CD14-positive monocyte (primary cell): ENCODE measurements around the gene TBC1D22A. TPM values are rescaled to one million over a fixed set of nuclear protein-coding genes. Genes with fewer than 3 reads are reported as not detected.

Experiments
- DNase-seq, 3 donors: peaks; one replicate each; pipeline ENCODE4 v3.0.0-alpha.2; 2011 to 2022
- H2AFZ ChIP-seq: 2 replicates; pipeline ENCODE4 v1.6.0; 2012; ENCODE audit warnings: mild to moderate bottlenecking, low read depth, low read length, inconsistent platforms; ENCODE audit not compliant: insufficient read depth, poor library complexity, severe bottlenecking
- H3K27ac ChIP-seq, 2 donors: 1 replicate in 1 of 2; 2 replicates in 1 of 2; pipeline ENCODE4 v1.5.1; 2012 to 2013; ENCODE audit warnings: low read length in 2 of 2, control low read depth in 1 of 2, inconsistent platforms in 1 of 2, low read depth in 1 of 2, mild to moderate bottlenecking in 1 of 2
- H3K27me3 ChIP-seq, 2 donors: one replicate each; pipeline versions ENCODE4 v1.6.0 to v1.6.1; 2011 to 2013; ENCODE audit warnings: low read length in 2 of 2; ENCODE audit not compliant: control insufficient read depth in 2 of 2, insufficient read depth in 2 of 2
- H3K36me3 ChIP-seq, 2 donors: replicated peaks in 1 of 2; 1 replicate in 1 of 2; 2 replicates in 1 of 2; pipeline versions ENCODE4 v1.5.1 to v1.6.1; 2012 to 2013; ENCODE audit warnings: low read length in 2 of 2, control low read depth in 1 of 2, inconsistent platforms in 1 of 2, mild to moderate bottlenecking in 1 of 2; ENCODE audit not compliant: insufficient read depth in 2 of 2, control insufficient read depth in 1 of 2
- H3K4me1 ChIP-seq, 2 donors: 1 replicate in 1 of 2; 2 replicates in 1 of 2; pipeline versions ENCODE4 v1.5.1 to v1.6.1; 2012 to 2013; ENCODE audit warnings: low read length in 2 of 2, control low read depth in 1 of 2, inconsistent platforms in 1 of 2, mild to moderate bottlenecking in 1 of 2, moderate library complexity in 1 of 2; ENCODE audit not compliant: insufficient read depth in 2 of 2, control insufficient read depth in 1 of 2
- H3K4me2 ChIP-seq: replicated peaks from 2 replicates; pipeline ENCODE3; 2012; ENCODE audit warnings: low read length, moderate library complexity, mild to moderate bottlenecking; ENCODE audit not compliant: poor library complexity, severe bottlenecking; ENCODE audit errors: extremely low read depth
- H3K4me3 ChIP-seq, 3 experiments: fragments of 200-600 bp in 1 of 3; sonication (generic) in 1 of 3; replicated peaks in 1 of 3; 1 replicate in 2 of 3; 2 replicates in 1 of 3; pipeline ENCODE4 v1.5.1; 2011 to 2013; ENCODE audit warnings: low read length in 3 of 3, mild to moderate bottlenecking in 3 of 3, control low read depth in 2 of 3, low read depth in 2 of 3, inconsistent platforms in 1 of 3, moderate library complexity in 1 of 3
- H3K79me2 ChIP-seq: 2 replicates; pipeline ENCODE4 v1.6.0; 2012; ENCODE audit warnings: mild to moderate bottlenecking, control low read depth, inconsistent platforms, low read length, moderate library complexity; ENCODE audit not compliant: insufficient read depth
- H3K9ac ChIP-seq: 2 replicates; pipeline ENCODE4 v1.6.0; 2017; ENCODE audit warnings: low read length, mild to moderate bottlenecking; ENCODE audit not compliant: insufficient read depth, poor library complexity, severe bottlenecking
- H3K9me3 ChIP-seq, 2 donors: replicated peaks in 1 of 2; 1 replicate in 1 of 2; 2 replicates in 1 of 2; pipeline versions ENCODE4 v1.5.1 to v1.6.1; 2012 to 2013; ENCODE audit warnings: low read length in 2 of 2, control low read depth in 1 of 2; ENCODE audit not compliant: control insufficient read depth in 1 of 2, insufficient read depth in 1 of 2
- H4K20me1 ChIP-seq: 2 replicates; pipeline ENCODE4 v1.6.0; 2012; ENCODE audit warnings: mild to moderate bottlenecking, low read length, control low read depth, moderate library complexity; ENCODE audit not compliant: insufficient read depth
- H3K27ac Mint-ChIP-seq, 7 donors: one replicate each; pipeline ENCODE4 v1.8.0; 2020; ENCODE audit warnings: mild to moderate bottlenecking in 7 of 7, mixed read lengths in 7 of 7, moderate library complexity in 6 of 7, inconsistent platforms in 2 of 7
- H3K27me3 Mint-ChIP-seq, 3 donors: one replicate each; pipeline ENCODE4 v1.8.0; 2021 to 2022; ENCODE audit warnings: low read depth in 3 of 3, mild to moderate bottlenecking in 3 of 3, mixed read lengths in 3 of 3, moderate library complexity in 3 of 3, inconsistent platforms in 1 of 3
- H3K36me3 Mint-ChIP-seq, 2 donors: one replicate each; pipeline ENCODE4 v1.8.0; 2020; ENCODE audit warnings: mixed read lengths in 2 of 2, inconsistent platforms in 1 of 2, mild to moderate bottlenecking in 1 of 2
- H3K4me1 Mint-ChIP-seq: one replicate; pipeline ENCODE4 v1.8.0; 2020; ENCODE audit warnings: mild to moderate bottlenecking, mixed read lengths
- H3K4me3 Mint-ChIP-seq, 2 donors: one replicate each; pipeline ENCODE4 v1.8.0; 2020; ENCODE audit warnings: mild to moderate bottlenecking in 2 of 2, mixed read lengths in 2 of 2, moderate library complexity in 1 of 2
- H3K9me3 Mint-ChIP-seq, 7 donors: one replicate each; pipeline ENCODE4 v1.8.0; 2020 to 2022; ENCODE audit warnings: mixed read lengths in 7 of 7, mild to moderate bottlenecking in 6 of 7, moderate library complexity in 6 of 7, inconsistent platforms in 2 of 7
- WGBS: methylation state at CpG from one replicate; pipeline ENCODE4 v1.1.5; 2013; ENCODE audit warnings: missing lambda C conversion rate; ENCODE audit not compliant: insufficient coverage; 5-methylcytosine and 5-hydroxymethylcytosine counted together
- intact Hi-C, 2 donors: fragments of 100-400 bp; cut with micrococcal nuclease; formaldehyde crosslinking; loops; one replicate each; pipeline versions ENCODE4 v1.15.0 to v1.15.1; 2023
- polyA plus RNA-seq, 3 donors: library from polyadenylated mRNA; depleted of rRNA in 1 of 3; unstranded in 2 of 3; stranded (reverse) in 1 of 3; fragments of 300-500 nt in 2 of 3; fragments of >200 nt in 1 of 3; fragmentation: Illumina TruSeq in 2 of 3; gene quantifications; 1 replicate in 2 of 3; 2 replicates in 1 of 3; pipeline ENCODE4 v1.2.3, GENCODE V29; 2012 to 2021
- TF ChIP-seq, protein P1 (sequence below): fragments of 200-600 bp; IDR thresholded peaks from one replicate; pipeline ENCODE4 v1.8.0; 2022; ENCODE audit warnings: antibody characterized with exemption, mild to moderate bottlenecking

Gene TBC1D22A
- polyA plus RNA-seq, 3 donors, result 25.9 to 36.2 (median 29.5) TPM

DNA sequence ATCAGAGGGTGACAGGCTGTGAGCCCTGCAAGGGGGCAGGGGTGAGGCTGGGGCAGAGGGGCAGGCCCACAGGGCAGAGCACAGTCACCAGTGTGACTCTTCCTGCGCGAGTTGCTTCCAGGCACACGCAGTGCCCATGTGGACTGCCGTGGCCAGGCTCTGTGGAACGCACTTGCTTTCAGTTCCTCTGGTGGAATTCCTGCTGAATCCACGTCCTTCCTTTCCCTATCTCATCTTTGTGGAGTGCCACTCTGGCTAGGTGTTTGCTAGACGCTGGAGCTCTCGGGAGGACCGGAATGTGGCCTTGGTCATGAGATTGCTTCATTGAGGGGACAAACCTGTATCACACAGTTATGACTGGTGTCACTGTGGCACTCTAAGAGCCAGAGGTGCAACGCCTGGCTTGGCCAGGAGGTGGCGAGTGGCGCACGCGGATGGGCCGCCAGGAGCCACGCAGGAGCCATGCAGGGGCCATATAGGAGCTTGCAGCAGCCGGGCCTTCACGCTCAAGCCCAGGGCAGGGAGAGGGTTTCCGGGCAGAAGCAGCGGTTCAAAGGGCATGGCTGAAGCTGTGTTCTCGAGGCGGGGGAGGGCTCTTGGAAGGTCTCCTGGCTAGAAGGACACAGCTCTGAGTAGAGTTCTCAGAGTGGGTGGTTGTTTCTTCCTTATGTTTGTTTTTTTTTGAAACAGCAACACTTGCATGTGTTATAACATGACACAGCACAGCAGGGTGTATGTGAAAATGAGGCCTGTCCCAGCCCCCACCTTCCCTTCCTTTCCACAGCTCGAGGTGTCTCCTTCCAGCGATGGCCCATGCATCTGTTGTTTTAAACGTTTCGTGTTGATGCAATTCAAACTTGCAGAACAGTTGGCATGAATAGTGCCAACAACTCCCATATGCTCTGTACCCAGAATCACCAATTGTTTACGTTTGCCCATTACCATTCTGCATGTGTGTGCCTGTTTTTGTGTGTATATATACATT lies 36.2 kb downstream of the TBC1D22A start:
- H3K4me3 ChIP-seq, result no peak overlapping the region
- peak overlapping the region in 1 of 2 donors; percentile 40 for H3K27ac ChIP-seq
- intact Hi-C loops, result no loop called here
- 60% methylated on average over 23 of the region's 27 CpGs for whole genome bisulfite sequencing
- H3K4me1 ChIP-seq, result no peaks in the 10 kb centered on the region
- TF ChIP-seq, protein P1, sequence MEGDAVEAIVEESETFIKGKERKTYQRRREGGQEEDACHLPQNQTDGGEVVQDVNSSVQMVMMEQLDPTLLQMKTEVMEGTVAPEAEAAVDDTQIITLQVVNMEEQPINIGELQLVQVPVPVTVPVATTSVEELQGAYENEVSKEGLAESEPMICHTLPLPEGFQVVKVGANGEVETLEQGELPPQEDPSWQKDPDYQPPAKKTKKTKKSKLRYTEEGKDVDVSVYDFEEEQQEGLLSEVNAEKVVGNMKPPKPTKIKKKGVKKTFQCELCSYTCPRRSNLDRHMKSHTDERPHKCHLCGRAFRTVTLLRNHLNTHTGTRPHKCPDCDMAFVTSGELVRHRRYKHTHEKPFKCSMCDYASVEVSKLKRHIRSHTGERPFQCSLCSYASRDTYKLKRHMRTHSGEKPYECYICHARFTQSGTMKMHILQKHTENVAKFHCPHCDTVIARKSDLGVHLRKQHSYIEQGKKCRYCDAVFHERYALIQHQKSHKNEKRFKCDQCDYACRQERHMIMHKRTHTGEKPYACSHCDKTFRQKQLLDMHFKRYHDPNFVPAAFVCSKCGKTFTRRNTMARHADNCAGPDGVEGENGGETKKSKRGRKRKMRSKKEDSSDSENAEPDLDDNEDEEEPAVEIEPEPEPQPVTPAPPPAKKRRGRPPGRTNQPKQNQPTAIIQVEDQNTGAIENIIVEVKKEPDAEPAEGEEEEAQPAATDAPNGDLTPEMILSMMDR, result peak; percentile 79
- Mint-ChIP-seq H3K4me3 (no peak overlapping the region), H3K9me3 (peaks cover 0 to 5% (median 0%) of the 10 kb centered on the region in 7 donors), H3K4me1 (peaks cover 16% of the 10 kb centered on the region), H3K27me3 (peaks cover 0 to 1% (median 0%) of the 10 kb centered on the region in 3 donors), H3K27ac (peak overlapping the region in 6 of 7 donors; percentile 59 to 91 (median 79)), H3K36me3 (peaks cover 76 to 88% of the 10 kb centered on the region in 2 donors)
- no peak overlapping the region for H2AFZ ChIP-seq
- peaks cover 3% of the 10 kb centered on the region for H3K79me2 ChIP-seq
- H4K20me1 ChIP-seq, result peaks cover 98% of the 10 kb centered on the region
- H3K4me2 ChIP-seq, result no peak overlapping the region
- H3K9ac ChIP-seq, result no peak overlapping the region
- H3K9me3 ChIP-seq, result no peaks in the 10 kb centered on the region
- H3K36me3 ChIP-seq, result peaks cover 85 to 86% of the 10 kb centered on the region in 2 donors
- DNase-seq, result peak; percentile 47 to 63 (median 62)
- H3K27me3 ChIP-seq, result no peaks in the 10 kb centered on the region

DNA sequence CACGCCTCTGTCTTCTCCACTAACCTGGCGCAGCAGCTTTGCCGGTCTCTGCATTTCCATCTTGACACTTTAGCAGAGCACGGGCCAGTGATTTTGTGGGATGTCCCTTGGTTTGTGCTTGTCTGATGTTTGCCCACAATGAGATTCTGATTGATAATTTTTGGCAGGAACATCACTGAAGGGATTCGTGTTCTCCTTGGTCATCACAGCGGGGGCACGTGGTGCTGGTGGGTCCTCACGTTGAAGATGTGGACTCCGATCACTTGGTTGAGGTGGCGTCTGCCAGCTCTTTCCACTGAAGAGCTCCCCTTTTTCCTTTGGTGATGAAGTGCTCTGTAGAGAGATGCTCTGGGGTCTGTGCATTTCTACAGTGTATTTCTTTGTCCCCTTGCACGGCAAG lies 37.2 kb downstream of the TBC1D22A start:
- H3K4me1 ChIP-seq, result no peaks in the 10 kb centered on the region
- H3K4me3 Mint-ChIP-seq, result no peak overlapping the region
- peaks cover 0 to 5% (median 0%) of the 10 kb centered on the region in 7 donors for H3K9me3 Mint-ChIP-seq
- WGBS, result 89% methylated on average over 9 of the region's 11 CpGs
- H3K27ac ChIP-seq, result no peak overlapping the region
- no peaks in the 10 kb centered on the region for H3K9me3 ChIP-seq
- H4K20me1 ChIP-seq, result peaks cover 98% of the 10 kb centered on the region
- H3K27ac Mint-ChIP-seq, result peak overlapping the region in 1 of 7 donors; percentile 28
- peaks cover 83 to 86% of the 10 kb centered on the region in 2 donors for H3K36me3 ChIP-seq
- no peak overlapping the region for H3K9ac ChIP-seq
- no peak for DNase-seq
- H3K36me3 Mint-ChIP-seq, result peaks cover 73 to 87% of the 10 kb centered on the region in 2 donors
- no peak overlapping the region for H3K4me2 ChIP-seq
- H3K79me2 ChIP-seq, result peaks cover 12% of the 10 kb centered on the region
- no peak overlapping the region for H3K4me3 ChIP-seq
- TF ChIP-seq, protein P1, result no peak
- no peaks in the 10 kb centered on the region for H3K27me3 ChIP-seq
- H2AFZ ChIP-seq, result no peak overlapping the region
- intact Hi-C loops, result loop anchor here (5.0 kb wide), 1 partner anchor 62 kb away; the partner anchor contains the start of gene CERK (in 2 of the 2)
- H3K4me1 Mint-ChIP-seq, result peaks cover 16% of the 10 kb centered on the region
- H3K27me3 Mint-ChIP-seq, result peaks cover 0 to 1% (median 0%) of the 10 kb centered on the region in 3 donors
